Osteoblast (primary cell): ENCODE results near the gene MEGF11. TPM values are rescaled to one million over a fixed set of nuclear protein-coding genes. Genes with fewer than 3 reads are reported as not detected.

Experiments used
- DNase-seq: peaks from one replicate; pipeline ENCODE4 v3.0.0; 2011; ENCODE audit warnings: low spot score, mixed read lengths; ENCODE audit not compliant: insufficient read length; ENCODE audit errors: missing footprints
- H2AFZ ChIP-seq: 2 replicates; pipeline ENCODE4 v1.6.0; 2011; ENCODE audit warnings: mild to moderate bottlenecking, low read length
- H3K27ac ChIP-seq: 2 replicates; pipeline ENCODE4 v1.5.1; 2011; ENCODE audit warnings: mild to moderate bottlenecking, low read depth, low read length, moderate library complexity
- H3K27me3 ChIP-seq: 2 replicates; pipeline ENCODE4 v1.6.0; 2012; ENCODE audit warnings: mild to moderate bottlenecking, control low read depth, inconsistent platforms, low read length, moderate library complexity; ENCODE audit not compliant: insufficient read depth
- H3K36me3 ChIP-seq: 2 replicates; pipeline ENCODE4 v1.5.1; 2011; ENCODE audit warnings: mild to moderate bottlenecking, low read length, control low read depth, moderate library complexity; ENCODE audit not compliant: insufficient read depth
- H3K4me1 ChIP-seq: 2 replicates; pipeline ENCODE4 v1.5.1; 2011; ENCODE audit warnings: mild to moderate bottlenecking, low read length, control low read depth, moderate library complexity; ENCODE audit not compliant: insufficient read depth
- H3K4me2 ChIP-seq: 2 replicates; pipeline ENCODE4 v1.6.0; 2011; ENCODE audit warnings: mild to moderate bottlenecking, low read length; ENCODE audit not compliant: insufficient read depth
- H3K4me3 ChIP-seq: fragments of 200-600 bp; sonication (generic); 3 replicates; pipeline ENCODE4 v1.5.1; 2012; ENCODE audit warnings: mild to moderate bottlenecking, low read length, inconsistent platforms; ENCODE audit not compliant: insufficient read depth
- H3K79me2 ChIP-seq: 2 replicates; pipeline ENCODE4 v1.6.0; 2012; ENCODE audit warnings: mild to moderate bottlenecking, low read length, control low read depth, inconsistent platforms; ENCODE audit not compliant: insufficient read depth
- H3K9me3 ChIP-seq: 2 replicates; pipeline ENCODE4 v1.5.1; 2011; ENCODE audit warnings: low read depth, low read length, control low read depth
- H4K20me1 ChIP-seq: 2 replicates; pipeline ENCODE4 v1.6.0; 2012; ENCODE audit warnings: mild to moderate bottlenecking, low read length, control low read depth; ENCODE audit not compliant: insufficient read depth
- total RNA-seq: library from RNA; depleted of rRNA; stranded (reverse); fragments of >200 nt; gene quantifications from 2 replicates; pipeline ENCODE4 v1.2.3, GENCODE V29; 2012
- TF ChIP-seq, protein P1 (sequence below): IDR thresholded peaks from 2 replicates; pipeline ENCODE4 v1.5.1; 2011; ENCODE audit warnings: mild to moderate bottlenecking, low read depth, low read length, moderate library complexity; ENCODE audit errors: extremely low read depth

Gene MEGF11
- total RNA-seq, 1 donor = not detected

DNA sequence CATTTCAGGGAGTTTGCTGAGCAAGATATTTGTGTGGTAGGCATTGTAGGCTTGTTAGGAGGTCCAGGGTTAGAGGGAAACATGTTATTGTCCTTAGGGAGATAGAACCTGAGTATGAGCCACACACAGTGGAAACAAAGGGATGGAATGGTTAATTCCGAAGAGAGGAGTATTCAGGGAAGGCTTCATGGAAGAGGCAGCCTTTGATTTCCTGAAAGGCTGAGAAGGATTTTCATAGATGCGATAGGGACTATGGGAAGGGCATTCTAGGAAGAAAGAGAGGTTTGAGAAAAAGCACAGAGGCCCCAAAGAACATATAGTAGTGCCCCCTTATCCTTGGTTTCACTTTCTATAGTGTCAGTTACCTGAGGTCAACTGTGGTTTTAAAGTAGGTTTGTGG, 302.5 kb downstream of the MEGF11 start:
- no peaks in the 10 kb centered on the region for H3K36me3 ChIP-seq
- no peaks in the 10 kb centered on the region for H3K79me2 ChIP-seq
- no peak overlapping the region for H2AFZ ChIP-seq
- H3K27ac ChIP-seq = no peak overlapping the region
- H3K4me3 ChIP-seq = no peak overlapping the region
- no peaks in the 10 kb centered on the region for H3K9me3 ChIP-seq
- no peak for DNase-seq
- H3K4me2 ChIP-seq = no peak overlapping the region
- H3K27me3 ChIP-seq = peaks cover 24% of the 10 kb centered on the region
- H4K20me1 ChIP-seq = no peaks in the 10 kb centered on the region
- TF ChIP-seq, protein P1, sequence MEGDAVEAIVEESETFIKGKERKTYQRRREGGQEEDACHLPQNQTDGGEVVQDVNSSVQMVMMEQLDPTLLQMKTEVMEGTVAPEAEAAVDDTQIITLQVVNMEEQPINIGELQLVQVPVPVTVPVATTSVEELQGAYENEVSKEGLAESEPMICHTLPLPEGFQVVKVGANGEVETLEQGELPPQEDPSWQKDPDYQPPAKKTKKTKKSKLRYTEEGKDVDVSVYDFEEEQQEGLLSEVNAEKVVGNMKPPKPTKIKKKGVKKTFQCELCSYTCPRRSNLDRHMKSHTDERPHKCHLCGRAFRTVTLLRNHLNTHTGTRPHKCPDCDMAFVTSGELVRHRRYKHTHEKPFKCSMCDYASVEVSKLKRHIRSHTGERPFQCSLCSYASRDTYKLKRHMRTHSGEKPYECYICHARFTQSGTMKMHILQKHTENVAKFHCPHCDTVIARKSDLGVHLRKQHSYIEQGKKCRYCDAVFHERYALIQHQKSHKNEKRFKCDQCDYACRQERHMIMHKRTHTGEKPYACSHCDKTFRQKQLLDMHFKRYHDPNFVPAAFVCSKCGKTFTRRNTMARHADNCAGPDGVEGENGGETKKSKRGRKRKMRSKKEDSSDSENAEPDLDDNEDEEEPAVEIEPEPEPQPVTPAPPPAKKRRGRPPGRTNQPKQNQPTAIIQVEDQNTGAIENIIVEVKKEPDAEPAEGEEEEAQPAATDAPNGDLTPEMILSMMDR = no peak
- no peaks in the 10 kb centered on the region for H3K4me1 ChIP-seq

DNA sequence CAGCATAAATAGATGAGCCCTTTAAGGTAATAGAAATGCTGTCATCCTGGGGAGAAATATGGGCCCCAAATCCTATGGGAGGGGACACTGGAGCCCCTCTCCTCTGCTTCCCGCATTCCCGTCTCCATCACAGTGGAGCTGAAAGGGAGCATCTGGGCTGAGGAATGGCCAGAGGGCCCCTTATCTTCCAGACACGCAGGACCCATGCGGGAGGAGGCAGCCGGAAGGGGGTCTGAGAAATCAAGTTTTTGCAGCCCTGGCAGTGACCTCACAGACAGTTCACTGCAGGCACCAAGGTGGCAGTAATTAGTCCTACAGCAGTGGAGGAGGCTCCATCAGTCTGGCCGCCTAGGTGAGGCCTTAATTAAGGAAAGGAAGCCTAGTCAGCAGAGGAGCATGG, 304.1 kb downstream of the MEGF11 start:
- no peaks in the 10 kb centered on the region for H3K4me1 ChIP-seq
- no peak overlapping the region for H3K4me3 ChIP-seq
- no peaks in the 10 kb centered on the region for H3K9me3 ChIP-seq
- no peaks in the 10 kb centered on the region for H4K20me1 ChIP-seq
- no peak overlapping the region for H2AFZ ChIP-seq
- no peaks in the 10 kb centered on the region for H3K79me2 ChIP-seq
- no peak overlapping the region for H3K27ac ChIP-seq
- H3K36me3 ChIP-seq = no peaks in the 10 kb centered on the region
- peaks cover 29% of the 10 kb centered on the region for H3K27me3 ChIP-seq
- DNase-seq = no peak
- TF ChIP-seq, protein P1 = no peak
- H3K4me2 ChIP-seq = no peak overlapping the region

DNA sequence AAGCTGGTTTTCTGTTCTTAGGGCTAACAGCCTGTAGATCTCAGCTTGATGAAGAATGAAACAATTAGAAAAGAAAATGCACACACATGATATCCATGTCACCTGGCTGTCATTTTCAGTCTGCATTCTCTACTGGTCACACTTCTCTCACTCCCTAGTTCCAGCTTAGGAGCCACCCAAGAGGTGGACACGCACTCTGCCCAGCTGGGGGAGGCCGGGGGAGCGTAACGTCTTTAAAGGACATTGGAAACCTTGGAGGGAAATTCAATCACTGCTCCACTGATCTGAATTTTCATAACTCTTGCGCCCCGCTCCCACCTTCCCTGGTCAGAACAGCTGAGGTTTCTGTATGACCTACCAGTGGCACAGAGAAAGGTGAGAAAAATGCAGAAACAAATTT, 304.5 kb downstream of the MEGF11 start:
- no peaks in the 10 kb centered on the region for H3K4me1 ChIP-seq
- no peaks in the 10 kb centered on the region for H3K36me3 ChIP-seq
- TF ChIP-seq, protein P1 = no peak
- no peak overlapping the region for H2AFZ ChIP-seq
- no peak overlapping the region for H3K4me2 ChIP-seq
- H3K79me2 ChIP-seq = no peaks in the 10 kb centered on the region
- H3K27me3 ChIP-seq = peaks cover 29% of the 10 kb centered on the region
- DNase-seq = no peak
- H3K9me3 ChIP-seq = no peaks in the 10 kb centered on the region
- no peak overlapping the region for H3K27ac ChIP-seq
- no peak overlapping the region for H3K4me3 ChIP-seq
- H4K20me1 ChIP-seq = no peaks in the 10 kb centered on the region

DNA sequence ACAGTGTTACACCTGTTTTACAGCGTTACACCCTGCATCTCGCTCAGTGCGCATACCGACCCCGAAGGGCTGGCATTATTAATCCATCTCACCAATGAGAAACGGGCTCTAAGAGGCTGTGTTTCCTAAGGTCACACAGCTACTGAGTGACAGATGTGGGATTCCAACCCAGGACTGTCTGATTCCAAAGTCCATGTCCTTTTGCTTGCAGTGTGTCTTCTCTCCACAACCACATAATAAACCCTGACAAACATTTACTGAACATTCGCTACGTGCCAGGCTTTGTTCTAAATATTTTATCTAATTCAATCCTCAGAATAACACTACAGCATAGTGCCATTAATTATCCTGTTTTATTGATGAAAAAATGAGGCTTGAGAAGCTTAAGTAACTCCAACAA, 305.2 kb downstream of the MEGF11 start:
- TF ChIP-seq, protein P1 = no peak
- no peak overlapping the region for H3K4me2 ChIP-seq
- no peaks in the 10 kb centered on the region for H3K36me3 ChIP-seq
- no peak overlapping the region for H3K27ac ChIP-seq
- no peaks in the 10 kb centered on the region for H4K20me1 ChIP-seq
- H3K9me3 ChIP-seq = no peaks in the 10 kb centered on the region
- no peaks in the 10 kb centered on the region for H3K79me2 ChIP-seq
- H3K27me3 ChIP-seq = peaks cover 25% of the 10 kb centered on the region
- no peak overlapping the region for H3K4me3 ChIP-seq
- no peaks in the 10 kb centered on the region for H3K4me1 ChIP-seq
- DNase-seq = no peak
- no peak overlapping the region for H2AFZ ChIP-seq
